ENCODE results near the gene MS4A2. TPM values are rescaled to one million over a fixed set of nuclear protein-coding genes. Genes with fewer than 3 reads are reported as not detected.

MS4A2 gene
- total RNA-seq, 1 donor from 2014 or later = 3.1 TPM

DNA sequence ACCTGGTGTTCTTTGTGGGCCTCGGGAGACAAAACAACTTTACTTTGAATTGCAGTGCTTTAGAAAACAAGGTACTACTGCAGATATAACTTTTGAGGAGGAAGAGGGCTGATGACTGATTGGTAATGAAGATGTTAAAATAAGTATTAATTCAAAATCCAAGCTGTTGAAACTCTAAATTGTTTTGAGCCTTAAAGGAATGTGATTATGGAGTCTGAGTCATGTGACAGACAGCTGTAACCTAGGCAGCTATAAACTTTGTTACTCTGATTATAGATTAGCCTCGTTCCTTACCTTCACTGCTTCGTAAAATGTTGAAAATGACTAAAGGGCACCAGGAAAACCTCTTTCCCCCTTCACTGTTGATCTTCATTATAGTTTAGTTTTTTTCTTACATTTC is 43.4 kb downstream of the MS4A2 start:
- ATAC-seq (no peak), DNase-seq (ENCODE audit: low spot score) (no peak)
- intact Hi-C loops (cut with DNase I) = no loop called here

DNA sequence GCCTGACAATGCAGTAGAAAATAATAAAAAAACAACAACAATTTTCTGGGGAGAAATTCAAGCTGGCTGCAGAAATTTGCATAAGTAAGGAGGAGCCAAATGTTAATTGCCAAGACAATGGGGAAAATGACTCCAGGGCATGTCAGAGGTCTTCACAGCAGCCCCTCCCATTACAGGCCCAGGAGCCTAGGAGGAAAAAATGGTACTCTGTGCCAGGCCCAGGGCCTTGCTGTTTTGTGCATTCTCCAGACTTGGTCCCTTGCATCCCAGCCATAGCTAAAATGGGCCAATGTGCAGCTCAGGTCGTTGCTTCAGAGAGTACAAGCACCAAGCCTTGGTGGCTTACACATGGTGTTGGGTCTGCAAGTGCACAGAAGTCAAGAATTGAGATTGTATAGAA is 45.5 kb downstream of the MS4A2 start:
- ATAC-seq (no peak), DNase-seq (ENCODE audit: low spot score) (no peak)
- intact Hi-C loops (cut with DNase I) = no loop called here

DNA sequence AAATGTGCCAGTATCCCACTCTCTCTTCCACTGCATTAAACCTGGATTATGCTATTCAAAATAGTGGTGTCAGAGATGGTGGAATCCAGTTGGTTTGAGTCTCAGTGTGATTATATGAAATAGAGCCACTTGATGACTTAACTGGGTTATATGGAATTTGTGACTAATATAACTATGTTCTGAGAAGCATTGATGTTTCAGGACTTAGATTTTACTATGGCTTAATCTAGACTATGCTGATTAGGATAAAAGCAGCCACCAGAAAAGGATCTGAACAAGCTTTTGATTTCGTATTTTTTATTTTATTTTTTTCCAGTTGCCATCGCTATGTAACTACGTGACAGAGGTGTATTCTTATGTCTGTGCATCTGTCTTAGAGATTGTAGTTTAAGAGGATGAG is 55.3 kb downstream of the MS4A2 start:
- DNase-seq (ENCODE audit: low spot score) (no peak), ATAC-seq (no peak)
- intact Hi-C loops (cut with DNase I) = no loop called here

DNA sequence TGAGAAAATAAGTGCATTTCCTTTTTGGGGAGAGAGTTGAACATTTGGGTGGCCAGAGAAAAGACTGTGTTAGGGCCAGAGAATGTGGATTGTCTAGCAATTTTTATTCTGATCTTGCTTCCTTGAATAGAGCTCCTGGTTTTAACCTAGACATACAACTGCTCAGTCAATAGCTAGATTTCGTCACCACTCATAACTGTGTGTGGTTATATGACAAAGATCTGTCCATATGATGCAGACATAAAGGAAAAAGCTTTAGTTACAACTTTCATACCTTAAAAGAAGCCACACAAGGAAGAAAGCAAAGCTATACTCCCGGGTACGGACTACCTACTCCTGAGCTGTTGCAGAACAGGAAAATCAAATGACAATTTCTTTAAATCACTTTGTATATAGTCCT is 57.2 kb downstream of the MS4A2 start:
- intact Hi-C loops (cut with DNase I) = no loop called here
- ATAC-seq (no peak), DNase-seq (ENCODE audit: low spot score) (no peak)

Other genes with a start within 250 kb of the MS4A2 start
- gene CBLIF, start 243.2 kb upstream of the MS4A2 start, total RNA-seq = not detected
- 1.3 TPM for gene TCN1, start 222.2 kb upstream of the MS4A2 start, total RNA-seq
- gene OOSP3, start 209.9 kb upstream of the MS4A2 start, total RNA-seq = not detected
- not detected for gene OOSP1, start 150.2 kb upstream of the MS4A2 start, total RNA-seq
- gene OOSP4A, start 124.6 kb upstream of the MS4A2 start, total RNA-seq = not detected
- gene OOSP4B, start 71.5 kb upstream of the MS4A2 start, total RNA-seq = not detected
- not detected for gene OOSP2, start 48.3 kb upstream of the MS4A2 start, total RNA-seq
- 1.4 TPM for gene MS4A3, start 32.0 kb upstream of the MS4A2 start, total RNA-seq
- gene MS4A6A, start 94.4 kb downstream of the MS4A2 start, total RNA-seq = 87.6 TPM
- gene MS4A4E, start 154.5 kb downstream of the MS4A2 start, total RNA-seq = 7.1 TPM
- gene MS4A4A, start 192.0 kb downstream of the MS4A2 start, total RNA-seq = 32.9 TPM
- 0.53 TPM for gene MS4A6E, start 238.6 kb downstream of the MS4A2 start, total RNA-seq